DMS153 (cell line): ENCODE data around the gene RNU1-4.
"Not testable (repeated sequence)": the region's sequence is repeated elsewhere in the genome, so short reads cannot be mapped to it uniquely, and the experiment has no call there.

Source experiments
- DNase-seq: peaks from one replicate; lab custom pipeline; 2025; lab: John Stamatoyannopoulos, UW

Gene RNU1-4

GRCh38 chr1:16728243-16728949 is 11.9 kb upstream of the RNU1-4 start:
- DNase-seq = not testable (repeated sequence)

GRCh38 chr1:16732254-16732896 is 7.9 kb upstream of the RNU1-4 start:
- DNase-seq = not testable (repeated sequence)

GRCh38 chr1:16741230-16741629 is 914 bp downstream of the RNU1-4 start:
- not testable (repeated sequence) for DNase-seq

DNA sequence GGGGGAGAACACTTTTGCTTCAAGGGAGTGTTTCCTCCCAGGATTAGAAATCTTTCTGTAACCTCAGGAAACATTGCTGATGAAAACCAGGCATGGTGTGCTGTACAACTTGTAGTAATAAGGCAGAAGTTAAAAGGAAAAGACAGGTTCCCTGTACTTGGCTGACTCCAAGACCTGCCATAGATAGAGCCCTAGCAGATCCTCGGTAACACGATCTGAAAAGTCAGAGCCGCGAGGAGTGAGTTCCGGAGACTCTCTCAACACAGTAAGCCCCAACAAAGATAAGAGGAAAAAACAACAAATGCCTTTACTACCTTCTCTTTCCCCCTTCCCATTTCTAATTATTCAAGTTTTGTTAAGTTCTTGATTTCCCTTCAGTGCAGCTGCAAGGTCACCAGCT is 7.3 kb downstream of the RNU1-4 start:
- DNase-seq = not testable (repeated sequence)

GRCh38 chr1:16748710-16749109 is 8.4 kb downstream of the RNU1-4 start:
- DNase-seq = not testable (repeated sequence)

- not testable (repeated sequence) for DNase-seq
Measured at GRCh38 chr1:16749910-16750888, 9.9 kb downstream of the RNU1-4 start.

- DNase-seq = not testable (repeated sequence)
Measured at GRCh38 chr1:16752770-16753169, 12.5 kb downstream of the RNU1-4 start.

- DNase-seq = not testable (repeated sequence)
Measured at GRCh38 chr1:16755385-16755784, 15.1 kb downstream of the RNU1-4 start.

DNA sequence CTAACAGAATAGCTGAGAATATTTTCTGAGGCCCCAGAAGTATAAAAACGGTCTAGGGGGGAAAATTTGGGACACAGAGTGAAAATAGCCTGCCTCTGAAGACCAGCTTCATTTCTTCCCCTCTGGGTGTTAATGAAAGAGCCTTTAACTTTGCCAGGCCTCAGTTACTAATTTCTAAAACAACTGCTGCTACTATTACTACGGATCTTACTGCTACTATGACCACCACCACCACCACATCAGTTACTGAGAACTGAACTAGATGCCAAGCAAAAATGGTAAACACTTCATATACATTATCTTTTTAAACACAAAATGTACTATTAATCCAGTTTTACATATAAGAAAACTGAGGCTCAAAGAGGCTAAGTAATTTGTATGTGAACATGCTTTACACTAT is 15.6 kb downstream of the RNU1-4 start:
- not testable (repeated sequence) for DNase-seq

- not testable (repeated sequence) for DNase-seq
Measured at GRCh38 chr1:16757574-16757973, 17.3 kb downstream of the RNU1-4 start.

DNA sequence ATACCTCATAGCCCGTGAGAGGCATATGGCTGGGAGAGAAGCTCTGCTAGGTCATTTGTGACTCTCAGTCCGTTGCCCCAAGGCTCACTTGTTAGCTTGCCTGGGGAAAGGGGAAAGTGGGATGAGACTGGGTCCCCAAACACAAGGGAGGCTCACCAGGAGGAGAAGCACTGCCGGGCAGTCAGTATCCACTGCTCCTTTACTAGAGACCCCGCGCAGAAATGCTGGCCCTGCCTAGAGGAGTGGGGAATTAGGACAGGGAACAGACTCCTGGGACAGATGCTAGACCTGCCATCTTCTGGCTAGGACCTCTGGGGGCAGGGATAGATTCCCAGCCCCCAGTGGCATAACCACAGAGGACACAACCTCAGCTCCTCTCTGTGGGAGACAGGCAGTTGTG is 17.7 kb downstream of the RNU1-4 start:
- not testable (repeated sequence) for DNase-seq

DNA sequence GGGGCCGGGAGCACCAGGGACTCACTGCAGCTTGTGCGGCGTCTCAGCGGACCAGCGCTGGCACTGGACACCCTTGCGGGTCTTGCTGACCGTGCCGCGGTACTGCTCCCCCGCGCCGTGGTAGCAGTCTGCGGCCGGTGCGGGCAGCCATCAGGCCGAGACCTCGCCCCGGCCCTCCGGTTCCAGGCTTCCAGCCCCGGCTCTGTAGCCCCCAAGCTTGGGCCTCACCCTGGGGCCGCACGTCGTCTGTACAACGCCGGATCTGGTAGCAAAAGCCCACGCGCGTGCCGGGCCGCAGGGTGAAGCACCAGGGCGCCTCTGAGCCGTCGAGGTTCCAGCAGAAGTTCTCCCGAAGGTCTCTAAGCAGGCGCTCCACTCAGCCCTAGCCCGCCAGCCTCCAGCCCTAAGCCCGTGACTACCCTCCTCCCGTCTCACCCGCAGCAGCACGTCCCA is 18.8 kb downstream of the RNU1-4 start:
- not testable (repeated sequence) for DNase-seq

DNA sequence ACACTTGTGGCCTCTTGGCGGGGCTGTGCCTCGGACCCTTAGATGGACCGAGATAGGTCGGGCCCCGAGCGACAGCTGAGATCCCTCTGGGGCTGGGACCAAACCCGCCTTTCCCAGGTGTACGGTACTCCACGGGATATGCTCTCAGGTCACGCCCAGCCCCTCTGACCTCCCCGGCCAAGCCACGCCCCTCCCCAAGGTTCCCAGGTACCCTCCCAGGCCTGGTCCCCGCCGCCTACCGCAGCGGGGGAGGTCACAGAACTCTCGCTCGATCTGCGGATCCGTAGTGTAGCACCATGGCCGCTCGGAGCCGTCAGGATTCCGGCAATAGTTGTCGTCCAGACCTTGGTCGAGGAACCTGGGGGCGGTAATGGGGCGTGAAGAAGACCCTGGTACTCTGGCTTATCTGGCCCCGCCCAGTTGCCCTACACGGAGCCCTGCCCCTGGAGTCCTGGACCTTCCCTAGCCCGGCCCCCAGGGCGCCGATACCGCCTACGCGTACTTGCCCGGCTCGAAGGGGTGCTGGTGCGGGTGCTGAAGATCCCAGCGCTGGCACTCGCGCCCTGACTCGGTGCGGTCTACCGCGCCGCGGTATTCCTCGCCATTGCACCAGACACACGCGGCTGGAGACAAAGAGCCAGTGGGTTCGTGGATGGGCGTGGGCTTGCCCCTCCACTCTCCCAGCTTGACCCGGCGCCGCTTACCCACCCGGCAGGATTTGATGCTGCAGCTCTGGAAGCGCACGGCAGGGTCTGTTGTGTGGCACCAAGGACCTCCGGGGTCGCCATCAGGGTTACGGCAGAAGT is 19.5 kb downstream of the RNU1-4 start:
- DNase-seq = not testable (repeated sequence)

- not testable (repeated sequence) for DNase-seq
Measured at GRCh38 chr1:16760456-16760765, 20.1 kb downstream of the RNU1-4 start.

GRCh38 chr1:16760801-16761200 is 20.5 kb downstream of the RNU1-4 start:
- DNase-seq = not testable (repeated sequence)

DNA sequence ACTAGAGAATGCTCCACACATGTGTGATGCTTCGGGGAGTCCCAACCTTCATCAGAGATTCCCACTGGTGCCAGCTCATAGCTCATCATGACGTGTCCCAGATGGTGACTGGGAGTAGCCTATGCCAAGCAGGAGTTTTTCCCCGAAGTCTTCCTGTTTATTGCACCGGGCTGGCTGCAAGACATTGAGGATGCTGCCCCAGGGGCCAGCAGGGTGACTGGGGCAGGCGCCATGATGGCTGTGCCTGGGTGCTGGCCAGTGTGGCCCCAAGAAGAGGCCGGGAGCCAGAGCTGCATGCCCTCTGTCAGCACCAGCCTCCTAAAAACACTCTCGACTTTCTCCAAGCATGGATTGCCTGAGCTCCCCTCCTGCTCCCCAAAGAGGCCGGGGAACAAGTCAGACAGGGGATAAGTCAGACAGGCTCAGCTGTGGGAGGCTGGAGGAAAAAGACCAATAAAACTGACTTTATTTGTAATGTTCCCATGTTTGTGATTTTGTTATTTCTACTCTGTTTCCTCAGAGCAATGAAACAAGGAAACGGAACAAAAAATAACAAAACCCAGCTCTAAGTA is 24.0 kb downstream of the RNU1-4 start:
- DNase-seq = not testable (repeated sequence)

DNA sequence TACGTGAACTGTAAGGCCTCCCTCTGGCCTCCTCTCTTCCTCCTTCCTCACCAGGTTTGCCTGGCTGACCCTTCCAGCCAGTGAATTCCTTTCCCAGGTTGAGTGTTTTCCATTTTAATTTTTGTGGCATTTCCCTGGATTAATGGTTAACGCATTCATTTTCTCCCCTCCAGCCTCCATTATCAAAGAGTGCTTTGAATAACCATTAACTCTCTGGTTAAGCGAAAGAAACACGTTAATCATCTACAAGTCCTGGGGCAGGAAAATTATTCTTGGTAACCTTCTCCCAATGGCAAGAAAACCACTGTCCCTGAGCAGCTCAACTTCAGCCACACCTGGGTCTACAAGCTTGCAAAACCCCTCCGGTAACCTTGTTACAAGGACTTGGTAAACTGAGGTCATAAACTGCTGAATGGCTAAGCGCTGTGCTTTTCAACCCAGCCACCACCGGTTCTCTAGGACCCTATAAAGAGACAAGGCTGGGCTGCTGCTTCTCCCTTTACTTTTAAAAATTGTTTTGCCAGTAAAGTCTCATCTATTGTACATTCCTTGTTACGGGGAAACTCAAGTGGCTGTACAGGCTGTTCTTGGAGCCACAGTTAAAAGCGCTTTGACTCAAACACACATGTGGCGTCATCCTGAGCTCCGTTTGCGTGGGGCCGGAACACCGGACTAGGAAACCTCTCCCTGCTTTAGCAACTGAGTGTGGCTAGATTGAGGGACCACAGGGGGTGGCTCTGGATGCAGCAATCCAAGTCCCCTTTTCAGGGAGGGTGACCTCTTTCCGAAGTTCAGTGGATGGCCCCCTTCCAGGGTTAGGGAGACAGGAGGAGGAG is 24.7 kb downstream of the RNU1-4 start:
- not testable (repeated sequence) for DNase-seq

GRCh38 chr1:16765731-16766605 is 25.7 kb downstream of the RNU1-4 start:
- not testable (repeated sequence) for DNase-seq

GRCh38 chr1:16766689-16767256 is 26.5 kb downstream of the RNU1-4 start:
- DNase-seq = not testable (repeated sequence)
